ENCODE results near the gene PNRC2. TPM values are rescaled to one million over a fixed set of nuclear protein-coding genes. Genes with fewer than 3 reads are reported as not detected.
"Not testable (repeated sequence)": the region's sequence is repeated elsewhere in the genome, so short reads cannot be mapped to it uniquely, and the experiment has no call there.

The PNRC2 gene
- total RNA-seq, 8 experiments from 2014 or later: 71.0 to 157 (median 83.7) TPM

DNA sequence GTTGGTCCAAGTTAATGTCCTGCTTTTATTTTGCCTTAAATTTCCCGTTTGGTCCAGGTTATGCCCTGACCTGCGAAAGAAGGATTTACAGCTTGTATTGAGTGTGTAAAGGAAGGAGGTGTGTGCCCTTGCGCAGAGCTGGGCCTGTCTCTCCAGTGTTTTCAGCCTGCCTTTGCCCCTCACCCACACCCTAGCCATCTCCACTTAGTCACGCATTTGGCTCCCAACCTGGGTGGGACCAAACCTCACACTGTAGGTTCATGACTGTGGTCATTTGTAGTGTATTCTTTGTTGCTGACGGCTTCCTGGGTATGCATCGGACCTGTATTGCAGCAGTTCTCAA, 21.1 kb downstream of the PNRC2 start:
- peak; percentile 2 to 69 (median 49) for ATAC-seq (replicated peaks in 6 of 8)
- in situ Hi-C loops (cut with MboI; ENCODE audit: low pct_unique_long_range_greater_than_20kb in 2 of 9, low sequenced_read_pairs in 9 of 9, unreplicated experiment in 9 of 9): no loop called here
- H3K4me3 ChIP-seq: peak overlapping the region; percentile 90 to 94 (median 93)
- peaks cover 26 to 34% of the 10 kb centered on the region in 2 donors for H3K4me1 ChIP-seq (replicated peaks in 1 of 2)
- 0 to 67% (median 26%) methylated on average over 1 to 6 of the region's 6 CpGs; no CpG with 5 or more reads in 2 of the 10 experiments for WGBS, 10 experiments
- H3K27ac ChIP-seq: peak overlapping the region; percentile 93 to 99

- Histone ChIP-seq H3K4me1 (replicated peaks in 1 of 2) (peaks cover 4 to 8% of the 10 kb centered on the region in 2 donors), H3K27ac (no peak overlapping the region), H3K4me3 (no peak overlapping the region)
- in situ Hi-C loops (cut with MboI; ENCODE audit: low pct_unique_long_range_greater_than_20kb in 2 of 9, low sequenced_read_pairs in 9 of 9, unreplicated experiment in 9 of 9): no loop called here
- ATAC-seq (replicated peaks in 6 of 8): peak in 1 of 8 experiments; percentile 34
- 0 to 100% (median 87%) methylated on average over 1 to 5 of the region's 5 CpGs for WGBS, 10 experiments
Measured at GRCh38 chr1:23984417-23985186, 25.0 kb downstream of the PNRC2 start.

- H3K27ac ChIP-seq; in situ Hi-C loops (cut with MboI; ENCODE audit: low pct_unique_long_range_greater_than_20kb in 2 of 9, low sequenced_read_pairs in 9 of 9, unreplicated experiment in 9 of 9); H3K4me1 ChIP-seq (replicated peaks in 1 of 2); H3K4me3 ChIP-seq; ATAC-seq (replicated peaks in 6 of 8): not testable (repeated sequence)
- WGBS, 10 experiments: 100% methylated on average over 1 to 4 of the region's 23 CpGs; no CpG with 5 or more reads in 7 of the 10 experiments
Measured at GRCh38 chr1:23987038-23987437, 27.4 kb downstream of the PNRC2 start.

- WGBS, 10 experiments: 43 to 100% (median 82%) methylated on average over 1 to 3 of the region's 3 CpGs; no CpG with 5 or more reads in 3 of the 10 experiments
- no peak for ATAC-seq (replicated peaks in 6 of 8)
- Histone ChIP-seq H3K27ac (no peak overlapping the region), H3K4me1 (replicated peaks in 1 of 2) (peaks cover 0 to 2% of the 10 kb centered on the region in 2 donors), H3K4me3 (no peak overlapping the region)
- in situ Hi-C loops (cut with MboI; ENCODE audit: low pct_unique_long_range_greater_than_20kb in 2 of 9, low sequenced_read_pairs in 9 of 9, unreplicated experiment in 9 of 9): no loop called here
Measured at GRCh38 chr1:23989263-23989662, 29.6 kb downstream of the PNRC2 start.

- H3K4me3 ChIP-seq; H3K4me1 ChIP-seq (replicated peaks in 1 of 2); ATAC-seq (replicated peaks in 6 of 8); H3K27ac ChIP-seq; in situ Hi-C loops (cut with MboI; ENCODE audit: low pct_unique_long_range_greater_than_20kb in 2 of 9, low sequenced_read_pairs in 9 of 9, unreplicated experiment in 9 of 9): not testable (repeated sequence)
- WGBS, 10 experiments: 68 to 91% (median 86%) methylated on average over 5 to 13 of the region's 13 CpGs
Measured at GRCh38 chr1:23992011-23992410, 32.4 kb downstream of the PNRC2 start.

- Histone ChIP-seq H3K4me1 (replicated peaks in 1 of 2) (no peaks in the 10 kb centered on the region), H3K4me3 (no peak overlapping the region), H3K27ac (no peak overlapping the region)
- 70 to 96% (median 76%) methylated on average over 2 to 4 of the region's 13 CpGs; no CpG with 5 or more reads in 6 of the 10 experiments for WGBS, 10 experiments
- in situ Hi-C loops (cut with MboI; ENCODE audit: low pct_unique_long_range_greater_than_20kb in 2 of 9, low sequenced_read_pairs in 9 of 9, unreplicated experiment in 9 of 9): no loop called here
- no peak for ATAC-seq (replicated peaks in 6 of 8)
Measured at GRCh38 chr1:23995431-23995837, 35.8 kb downstream of the PNRC2 start.

- H3K4me1 ChIP-seq (replicated peaks in 1 of 2): no peaks in the 10 kb centered on the region
- no peak for ATAC-seq (replicated peaks in 6 of 8)
- in situ Hi-C loops (cut with MboI; ENCODE audit: low pct_unique_long_range_greater_than_20kb in 2 of 9, low sequenced_read_pairs in 9 of 9, unreplicated experiment in 9 of 9): no loop called here
- H3K27ac ChIP-seq: no peak overlapping the region
- 80 to 100% (median 92%) methylated on average over 1 to 10 of the region's 10 CpGs for WGBS, 10 experiments
- H3K4me3 ChIP-seq: no peak overlapping the region
Measured at GRCh38 chr1:23996700-23997229, 37.1 kb downstream of the PNRC2 start.

- H3K4me1 ChIP-seq (replicated peaks in 1 of 2): no peaks in the 10 kb centered on the region
- no peak overlapping the region for H3K4me3 ChIP-seq
- peak in 2 of 8 experiments; percentile 32 to 41 for ATAC-seq (replicated peaks in 6 of 8)
- in situ Hi-C loops (cut with MboI; ENCODE audit: low pct_unique_long_range_greater_than_20kb in 2 of 9, low sequenced_read_pairs in 9 of 9, unreplicated experiment in 9 of 9): no loop called here
- 0 to 100% (median 71%) methylated on average over 1 of the region's 1 CpG; no CpG with 5 or more reads in 1 of the 10 experiments for WGBS, 10 experiments
- H3K27ac ChIP-seq: no peak overlapping the region
Measured at GRCh38 chr1:23997812-23998211, 38.2 kb downstream of the PNRC2 start.

GRCh38 chr1:23999156-23999671, 39.6 kb downstream of the PNRC2 start:
- in situ Hi-C loops (cut with MboI; ENCODE audit: low pct_unique_long_range_greater_than_20kb in 2 of 9, low sequenced_read_pairs in 9 of 9, unreplicated experiment in 9 of 9): no loop called here
- Histone ChIP-seq H3K4me3 (no peak overlapping the region), H3K4me1 (replicated peaks in 1 of 2) (peaks cover 6 to 10% of the 10 kb centered on the region in 2 donors), H3K27ac (no peak overlapping the region)
- ATAC-seq (replicated peaks in 6 of 8): no peak
- 56 to 100% (median 85%) methylated on average over 1 to 3 of the region's 3 CpGs; no CpG with 5 or more reads in 1 of the 10 experiments for WGBS, 10 experiments

- in situ Hi-C loops (cut with MboI; ENCODE audit: low pct_unique_long_range_greater_than_20kb in 2 of 9, low sequenced_read_pairs in 9 of 9, unreplicated experiment in 9 of 9): no loop called here
- Histone ChIP-seq H3K27ac (no peak overlapping the region), H3K4me3 (no peak overlapping the region), H3K4me1 (replicated peaks in 1 of 2) (peaks cover 6 to 10% of the 10 kb centered on the region in 2 donors)
- peak in 3 of 8 experiments; percentile 52 to 74 (median 59) for ATAC-seq (replicated peaks in 6 of 8)
- WGBS, 10 experiments: 10 to 80% (median 49%) methylated on average over 1 to 2 of the region's 2 CpGs
Measured at GRCh38 chr1:24002695-24003094, 43.1 kb downstream of the PNRC2 start.

DNA sequence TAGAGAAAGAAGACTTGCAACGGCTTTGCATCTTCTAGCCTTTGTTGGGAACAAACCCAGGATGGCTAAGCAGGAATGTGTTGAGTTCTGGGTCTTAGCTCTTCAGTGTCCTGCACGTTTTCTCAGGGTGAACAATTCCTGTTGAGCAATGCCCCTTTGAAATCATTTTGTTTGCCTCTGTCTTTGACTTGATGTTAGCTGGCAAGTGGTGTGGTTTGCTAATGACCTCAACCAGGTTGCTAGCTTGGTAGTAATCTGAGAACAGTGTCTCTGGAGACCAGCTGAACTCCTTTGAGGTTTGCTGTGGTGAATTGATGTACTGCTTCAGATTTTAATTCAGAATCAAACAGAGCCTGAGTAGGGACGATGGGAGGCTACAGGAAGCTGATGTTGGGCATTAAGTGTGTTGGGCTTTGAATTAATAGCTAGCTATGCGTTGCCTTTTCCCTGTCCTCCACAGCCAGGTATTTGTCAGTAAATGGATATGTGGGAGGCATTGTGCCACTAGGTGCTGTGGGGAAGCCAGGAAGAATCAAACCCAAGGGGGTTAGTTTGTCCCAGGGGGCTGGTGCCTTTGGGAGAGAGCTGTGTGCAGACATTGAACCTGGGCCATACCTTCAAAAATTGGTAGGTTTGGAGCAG, 43.8 kb downstream of the PNRC2 start:
- in situ Hi-C loops (cut with MboI; ENCODE audit: low pct_unique_long_range_greater_than_20kb in 2 of 9, low sequenced_read_pairs in 9 of 9, unreplicated experiment in 9 of 9): no loop called here
- 0 to 33% (median 13%) methylated on average over 1 to 4 of the region's 4 CpGs; no CpG with 5 or more reads in 1 of the 10 experiments for WGBS, 10 experiments
- H3K4me1 ChIP-seq (replicated peaks in 1 of 2): peaks cover 6 to 10% of the 10 kb centered on the region in 2 donors
- peak in 7 of 8 experiments; percentile 33 to 89 (median 51) for ATAC-seq (replicated peaks in 6 of 8)
- H3K27ac ChIP-seq: no peak overlapping the region
- H3K4me3 ChIP-seq: no peak overlapping the region

- H3K27ac ChIP-seq: no peak overlapping the region
- peaks cover 8 to 10% of the 10 kb centered on the region in 2 donors for H3K4me1 ChIP-seq (replicated peaks in 1 of 2)
- no peak overlapping the region for H3K4me3 ChIP-seq
- WGBS, 10 experiments: 67 to 100% (median 93%) methylated on average over 1 to 5 of the region's 5 CpGs
- in situ Hi-C loops (cut with MboI; ENCODE audit: low pct_unique_long_range_greater_than_20kb in 2 of 9, low sequenced_read_pairs in 9 of 9, unreplicated experiment in 9 of 9): no loop called here
- no peak for ATAC-seq (replicated peaks in 6 of 8)
Measured at GRCh38 chr1:24004132-24004531, 44.5 kb downstream of the PNRC2 start.

DNA sequence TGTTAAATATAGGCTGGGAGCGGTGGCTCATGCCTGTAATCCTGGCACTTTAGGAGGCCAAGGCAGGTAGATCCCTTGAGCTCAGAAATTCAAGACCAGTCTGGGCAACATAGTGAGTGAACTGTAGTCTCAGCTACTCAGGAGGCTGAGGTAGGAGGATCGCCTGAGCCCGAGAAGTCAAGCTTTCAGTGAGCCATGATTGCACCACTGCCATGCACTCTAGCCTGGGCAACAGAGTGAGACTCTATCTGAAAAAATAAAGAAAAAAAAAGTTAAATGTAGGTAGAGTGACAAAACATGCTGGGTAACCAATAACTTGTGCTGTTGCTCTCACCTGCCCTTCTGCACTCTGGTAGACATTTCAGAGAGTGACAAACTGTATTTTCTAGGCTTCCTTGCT, 45.5 kb downstream of the PNRC2 start:
- Histone ChIP-seq H3K27ac (no peak overlapping the region), H3K4me1 (replicated peaks in 1 of 2) (peaks cover 14 to 16% of the 10 kb centered on the region in 2 donors), H3K4me3 (no peak overlapping the region)
- ATAC-seq (replicated peaks in 6 of 8): no peak
- WGBS, 10 experiments: 60 to 100% (median 91%) methylated on average over 1 to 3 of the region's 3 CpGs; no CpG with 5 or more reads in 3 of the 10 experiments
- in situ Hi-C loops (cut with MboI; ENCODE audit: low pct_unique_long_range_greater_than_20kb in 2 of 9, low sequenced_read_pairs in 9 of 9, unreplicated experiment in 9 of 9): no loop called here
